ENCODE data around the gene ADAM15. TPM values are rescaled to one million over a fixed set of nuclear protein-coding genes. Genes with fewer than 3 reads are reported as not detected.

ADAM15 gene
- total RNA-seq = 20.9 and 22.1 TPM in 2 replicates
- long read RNA-seq, partial matches to known transcripts = 2 of 6 reads
- long read RNA-seq, other reads (novel, unspliced or antisense) = 0 of 6 reads

DNA sequence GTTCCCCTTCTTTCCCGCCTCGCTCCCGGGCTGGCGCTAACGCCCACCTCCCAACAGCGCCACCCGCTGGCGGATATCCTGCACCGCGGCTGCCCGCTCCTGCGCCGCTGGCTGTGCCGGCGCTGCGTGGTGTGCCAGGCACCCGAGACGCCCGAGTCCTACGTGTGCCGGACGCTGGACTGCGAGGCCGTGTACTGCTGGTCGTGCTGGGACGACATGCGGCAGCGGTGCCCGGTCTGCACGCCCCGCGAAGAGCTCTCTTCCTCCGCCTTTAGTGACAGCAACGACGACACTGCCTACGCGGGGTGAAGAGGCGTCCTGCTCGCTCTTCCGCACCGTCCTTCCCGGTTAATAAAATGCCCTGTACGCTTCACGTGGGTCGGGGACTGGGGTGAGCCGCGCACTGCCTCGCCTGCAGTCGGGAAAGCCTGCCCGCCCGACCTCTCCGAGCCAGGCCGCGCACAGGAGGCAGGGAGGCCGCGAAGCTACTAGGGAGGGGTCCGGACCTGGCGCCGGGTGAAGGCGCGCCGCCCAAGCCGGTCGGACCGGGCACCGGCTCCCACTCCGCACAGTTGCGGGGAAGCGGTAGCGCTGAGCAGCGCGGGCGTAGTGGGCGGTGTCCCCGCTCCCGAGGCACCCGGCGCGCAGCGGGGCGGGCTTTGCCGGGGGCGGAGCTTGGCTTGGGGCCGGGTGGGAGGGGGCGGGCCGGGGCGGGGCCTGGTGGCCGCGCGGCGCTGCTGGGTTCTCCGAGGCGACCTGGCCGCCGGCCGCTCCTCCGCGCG is at the start of gene ADAM15:
Gene ADAM15, plus strand, starts transcription at position 757 of the 782 bp plus-strand sequence. CDS start 71 bp downstream, outside the sequence.
- peak; percentile 94 for TF ChIP-seq CTCF (IDR thresholded peaks at IDR 0.05; ENCODE audit: unreplicated experiment)
- DNase-seq (ENCODE audit: low spot score, unreplicated experiment) = peak; percentile 85
- Mint-ChIP-seq H3K4me3 (ENCODE audit: low read depth) (peak within 1 kb of the TSS; percentile 79), H3K27me3 (peaks cover 21% of the 10 kb centered on the region), H3K4me1 (ENCODE audit: low read depth) (peaks cover 12% of the 10 kb centered on the region), H3K27ac (peak within 1 kb of the TSS; percentile 91), H3K9me3 (ENCODE audit: low read depth) (no peaks in the 10 kb centered on the region), H3K36me3 (ENCODE audit: insufficient read depth) (no peaks in the 10 kb centered on the region)

GRCh38 chr1:155001425-155001674 is 49.8 kb upstream of the ADAM15 start:
- Mint-ChIP-seq H3K4me1 (ENCODE audit: low read depth) (peaks cover 16% of the 10 kb centered on the region), H3K4me3 (ENCODE audit: low read depth) (peak overlapping the region; percentile 89), H3K9me3 (ENCODE audit: low read depth) (no peaks in the 10 kb centered on the region), H3K36me3 (ENCODE audit: insufficient read depth) (no peaks in the 10 kb centered on the region), H3K27me3 (no peaks in the 10 kb centered on the region), H3K27ac (peak overlapping the region; percentile 95)
- no peak for DNase-seq (ENCODE audit: low spot score, unreplicated experiment)
- no peak for TF ChIP-seq CTCF (IDR thresholded peaks at IDR 0.05; ENCODE audit: unreplicated experiment)

DNA sequence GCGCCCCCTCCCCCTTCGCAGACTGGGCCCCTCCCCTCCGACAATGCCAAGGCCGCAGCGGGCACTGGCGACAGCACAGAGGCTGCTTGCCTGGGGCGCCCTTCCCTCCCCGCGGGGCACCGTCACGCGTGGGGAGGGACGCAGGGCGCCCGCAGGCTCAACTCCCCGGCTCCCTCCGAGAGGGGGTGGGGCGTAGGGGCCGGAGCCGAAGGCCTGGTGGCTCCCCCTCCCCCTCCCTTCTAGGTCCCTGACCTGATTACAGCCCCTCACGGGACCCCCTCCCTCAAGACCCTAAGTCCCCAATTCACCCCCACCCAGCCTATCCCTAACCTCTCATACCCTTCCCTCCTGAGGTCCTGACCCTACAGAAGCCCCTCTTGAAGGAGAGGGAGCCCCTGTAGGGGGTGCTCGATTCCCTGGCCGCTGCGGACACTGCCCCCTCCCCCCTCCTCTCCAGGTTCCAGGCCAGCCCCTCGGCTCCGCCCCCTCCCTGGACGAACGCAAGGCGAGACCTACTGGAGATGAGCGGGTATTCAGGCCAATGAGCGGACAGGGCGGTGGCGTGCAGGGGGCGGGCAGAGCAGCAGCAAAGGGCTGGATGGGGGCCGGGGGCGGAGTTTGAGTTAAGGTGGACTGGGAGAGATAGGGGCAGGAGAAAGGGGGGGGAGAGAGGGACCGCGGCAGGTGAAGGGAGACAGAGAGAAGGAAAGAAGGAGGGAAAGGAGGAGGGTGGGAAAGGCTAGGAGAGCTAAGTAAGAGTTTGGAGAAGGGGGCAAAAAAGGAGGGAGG is 49.2 kb upstream of the ADAM15 start:
- Mint-ChIP-seq H3K36me3 (ENCODE audit: insufficient read depth) (no peaks in the 10 kb centered on the region), H3K27ac (peak overlapping the region; percentile 95), H3K4me1 (ENCODE audit: low read depth) (peaks cover 17% of the 10 kb centered on the region), H3K27me3 (no peaks in the 10 kb centered on the region), H3K9me3 (ENCODE audit: low read depth) (no peaks in the 10 kb centered on the region), H3K4me3 (ENCODE audit: low read depth) (peak overlapping the region; percentile 89)
- DNase-seq (ENCODE audit: low spot score, unreplicated experiment) = peak; percentile 99
- peak; percentile 48 for TF ChIP-seq CTCF (IDR thresholded peaks at IDR 0.05; ENCODE audit: unreplicated experiment)

- Mint-ChIP-seq H3K4me1 (ENCODE audit: low read depth) (peaks cover 17% of the 10 kb centered on the region), H3K9me3 (ENCODE audit: low read depth) (no peaks in the 10 kb centered on the region), H3K36me3 (ENCODE audit: insufficient read depth) (no peaks in the 10 kb centered on the region), H3K4me3 (ENCODE audit: low read depth) (peak within 1 kb of the TSS; percentile 98), H3K27ac (peak within 1 kb of the TSS; percentile 96), H3K27me3 (no peaks in the 10 kb centered on the region)
- no peak for DNase-seq (ENCODE audit: low spot score, unreplicated experiment)
- TF ChIP-seq CTCF (IDR thresholded peaks at IDR 0.05; ENCODE audit: unreplicated experiment) = no peak
These were observed 48.5 kb upstream of the ADAM15 start, which contains the start of gene ZBTB7B for GRCh38 chr1:155002464-155003226. Gene ZBTB7B, plus strand, starts transcription at chr1:155002802. Its CDS starts 11,859 bp downstream, at chr1:155014661.

All from progenitor cell of endocrine pancreas (in vitro differentiated cells).